Measurements from ENCODE around the gene VPS39. TPM values are rescaled to one million over a fixed set of nuclear protein-coding genes. Genes with fewer than 3 reads are reported as not detected.

The VPS39 gene
- polyA plus RNA-seq, 1 of the 3 experiments (the other 2 are of a cell fraction): 61.1 TPM

GRCh38 chr15:42135351-42135750 is 72.8 kb downstream of the VPS39 start (continued):
- TF ChIP-seq RXRA (IDR thresholded peaks at IDR 0.05; ENCODE audit: borderline replicate concordance, low read depth) (no peak), POLR2AphosphoS5 (IDR thresholded peaks at IDR 0.05; ENCODE audit: low read depth, low read length) (no peak), MEF2A (IDR thresholded peaks at IDR 0.05; ENCODE audit: borderline replicate concordance, low read depth) (no peak), SIN3A (IDR thresholded peaks at IDR 0.05; ENCODE audit: borderline replicate concordance, low read depth, low read length) (no peak), IRF3 (IDR thresholded peaks at IDR 0.05; ENCODE audit: low read depth, low read length) (no peak), EP300 (IDR thresholded peaks at IDR 0.05; ENCODE audit: borderline replicate concordance in 1 of 2, low read depth in 1 of 2, low read length in 1 of 2) (no peak)

DNA sequence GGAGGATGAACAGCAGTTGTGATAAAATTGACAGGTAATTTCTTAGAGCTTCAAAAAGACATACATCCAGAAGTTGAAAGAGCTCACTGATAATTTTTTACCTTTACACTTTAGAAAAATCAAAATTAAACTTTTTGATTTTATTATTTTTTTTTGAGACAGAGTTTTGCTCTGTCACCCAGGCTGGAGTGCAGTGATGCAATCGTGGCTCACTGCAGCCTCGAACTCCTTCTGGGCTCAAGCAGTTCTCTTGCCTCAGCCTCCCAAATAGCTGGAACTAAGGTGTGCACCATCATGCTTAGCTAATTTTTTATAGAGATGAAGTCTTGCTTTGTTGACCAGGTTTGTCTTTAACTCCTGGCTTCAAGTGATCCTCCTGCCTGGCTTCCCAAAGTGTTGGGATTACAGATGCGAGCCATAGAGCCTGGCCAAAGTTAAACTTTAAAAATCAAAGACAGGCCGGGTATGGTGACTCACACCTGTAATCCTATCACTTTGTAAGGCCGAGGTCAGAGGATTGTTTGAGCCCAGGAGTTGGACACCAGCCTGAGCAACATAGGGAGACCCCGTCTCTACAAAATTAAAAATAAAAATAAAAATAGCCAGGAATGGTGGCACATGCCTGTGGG is 73.4 kb downstream of the VPS39 start:
- Histone ChIP-seq H3K9me3 (no peaks in the 10 kb centered on the region), H3F3A (replicated peaks; ENCODE audit: insufficient read depth) (no peaks in the 10 kb centered on the region), H3K27ac (ENCODE audit: low read depth in 2 of 2, low read length in 1 of 2) (no peak overlapping the region), H3K4me3 (ENCODE audit: low read depth in 2 of 2, low read length in 1 of 2) (no peak overlapping the region), H4K20me1 (ENCODE audit: insufficient read depth) (no peaks in the 10 kb centered on the region), H3K9me2 (no peaks in the 10 kb centered on the region), H3K4me2 (no peak overlapping the region), H3K79me2 (ENCODE audit: insufficient read depth) (no peaks in the 10 kb centered on the region), H3K36me3 (replicated peaks in 1 of 2; ENCODE audit: control insufficient read depth in 1 of 2, insufficient read depth in 2 of 2, low read length in 1 of 2) (no peaks in the 10 kb centered on the region), H3K4me1 (ENCODE audit: control insufficient read depth in 1 of 2, insufficient read depth in 2 of 2, low read depth in 1 of 2, low read length in 1 of 2) (peaks cover 0 to 3% of the 10 kb centered on the region in 2 experiments; a peak in 1 of 4 replicates), H3K27me3 (ENCODE audit: insufficient read depth) (peaks cover 11% of the 10 kb centered on the region), H2AFZ (ENCODE audit: low read depth) (no peak overlapping the region), H3K9ac (no peak overlapping the region)
- POLR2A ChIA-PET: no interaction called here
- no peak for DNase-seq
- CTCF ChIA-PET: interaction anchor here (1.0 to 7.7 kb wide), 7 partner anchors 15 to 145 kb away, joined by 3 to 65 read pairs (median 4); no protein-coding TSS in a partner anchor
- 57% methylated on average over 6 of the region's 6 CpGs for WGBS (ENCODE audit: low lambda C conversion rate)
- no peak for TF ChIP-seq IRF3 (IDR thresholded peaks at IDR 0.05; ENCODE audit: low read depth, low read length)
- no peak for TF ChIP-seq CHD2 (IDR thresholded peaks at IDR 0.05; ENCODE audit: low read length, partially characterized antibody)
- no peak for TF ChIP-seq CTCF (IDR thresholded peaks at IDR 0.05)
- TF ChIP-seq, protein P1, sequence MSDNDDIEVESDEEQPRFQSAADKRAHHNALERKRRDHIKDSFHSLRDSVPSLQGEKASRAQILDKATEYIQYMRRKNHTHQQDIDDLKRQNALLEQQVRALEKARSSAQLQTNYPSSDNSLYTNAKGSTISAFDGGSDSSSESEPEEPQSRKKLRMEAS (IDR thresholded peaks at IDR 0.05; ENCODE audit: low read depth): no peak
- TF ChIP-seq, protein P2, sequence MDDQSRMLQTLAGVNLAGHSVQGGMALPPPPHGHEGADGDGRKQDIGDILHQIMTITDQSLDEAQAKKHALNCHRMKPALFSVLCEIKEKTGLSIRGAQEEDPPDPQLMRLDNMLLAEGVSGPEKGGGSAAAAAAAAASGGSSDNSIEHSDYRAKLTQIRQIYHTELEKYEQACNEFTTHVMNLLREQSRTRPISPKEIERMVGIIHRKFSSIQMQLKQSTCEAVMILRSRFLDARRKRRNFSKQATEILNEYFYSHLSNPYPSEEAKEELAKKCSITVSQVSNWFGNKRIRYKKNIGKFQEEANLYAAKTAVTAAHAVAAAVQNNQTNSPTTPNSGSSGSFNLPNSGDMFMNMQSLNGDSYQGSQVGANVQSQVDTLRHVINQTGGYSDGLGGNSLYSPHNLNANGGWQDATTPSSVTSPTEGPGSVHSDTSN (IDR thresholded peaks at IDR 0.05): no peak
- no peak for TF ChIP-seq FOXM1 (IDR thresholded peaks at IDR 0.05; ENCODE audit: low read depth)
- TF ChIP-seq ZBTB33 (IDR thresholded peaks at IDR 0.05; ENCODE audit: borderline replicate concordance, low read depth): no peak
- no peak for TF ChIP-seq RXRA (IDR thresholded peaks at IDR 0.05; ENCODE audit: borderline replicate concordance, low read depth)
- TF ChIP-seq USF2 (IDR thresholded peaks at IDR 0.05; ENCODE audit: borderline replicate concordance, low read depth, low read length): no peak
- no peak for TF ChIP-seq RAD21 (IDR thresholded peaks at IDR 0.05; ENCODE audit: low read length)
- TF ChIP-seq JUND (IDR thresholded peaks at IDR 0.05): no peak
- no peak for TF ChIP-seq GATA2 (CRISPR knock-in tag; IDR thresholded peaks at IDR 0.05)
- TF ChIP-seq FOSL2 (IDR thresholded peaks at IDR 0.05; ENCODE audit: borderline replicate concordance, low read depth): no peak
